Activated CD8-positive, alpha-beta memory T cell treated with anti-CD3 and anti-CD28 coated beads, Interleukin-2, amount 50 U/mL, for 1 hour (primary cell): ENCODE data around the gene P2RX7.
"Not testable (repeated sequence)": the region's sequence is repeated elsewhere in the genome, so short reads cannot be mapped to it uniquely, and the experiment has no call there.

Experiments
- DNase-seq: peaks from one replicate; pipeline ENCODE4 v3.0.0-alpha.2; 2020; ENCODE audit errors: extremely low read depth

Gene P2RX7

DNA sequence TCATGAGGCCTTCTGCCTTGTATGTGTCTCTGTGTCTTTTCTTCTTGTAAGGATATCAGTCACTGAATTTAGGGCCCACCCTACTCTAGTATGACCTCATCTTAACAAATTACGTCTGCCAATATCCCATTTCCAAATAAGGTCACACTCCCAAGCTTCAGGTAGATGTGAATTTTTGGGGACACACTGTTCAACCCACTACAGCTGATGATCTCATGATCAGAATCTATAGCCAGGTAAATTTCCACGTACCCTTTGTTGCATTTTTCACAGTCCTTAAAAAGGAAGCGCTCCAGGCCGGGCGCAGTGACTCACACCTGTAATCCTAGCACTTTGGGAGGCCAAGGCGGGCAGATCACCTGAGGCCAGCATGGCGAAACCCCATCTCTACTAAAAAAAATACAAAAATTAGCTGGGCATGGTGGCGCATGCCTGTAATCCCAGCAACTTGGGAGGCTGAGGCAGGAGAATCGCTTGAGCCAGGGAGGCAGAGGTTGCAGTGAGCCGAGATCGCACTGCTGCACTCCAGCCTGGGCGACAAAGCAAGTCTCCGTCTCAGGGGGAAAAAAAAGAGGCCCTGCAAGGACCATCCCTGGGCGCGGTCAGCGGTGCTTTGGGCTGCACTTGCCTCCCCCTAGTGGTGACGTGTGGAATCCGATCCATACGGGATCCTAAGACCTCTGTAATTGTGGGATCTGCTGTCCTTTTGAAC, 97.3 kb downstream of the P2RX7 start:
- DNase-seq: not testable (repeated sequence)

DNA sequence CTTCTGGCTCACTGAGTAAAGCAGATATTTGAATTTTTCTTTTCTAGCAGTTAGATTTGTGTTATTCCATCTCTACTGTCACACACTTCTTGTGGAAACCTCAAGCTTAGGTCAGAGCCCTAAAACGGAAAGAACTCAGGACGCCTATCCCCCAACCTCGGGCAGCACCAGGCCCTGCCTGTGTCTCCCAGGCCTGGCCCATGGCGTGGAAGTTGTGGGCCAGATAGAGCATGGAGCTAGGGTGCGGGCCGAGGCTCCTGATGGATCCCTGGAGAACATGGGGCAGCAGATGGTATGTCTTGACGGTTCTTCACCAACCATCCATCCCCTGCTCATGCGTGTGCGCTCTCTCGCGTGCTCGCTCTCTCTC, 97.8 kb downstream of the P2RX7 start:
- no peak for DNase-seq

DNA sequence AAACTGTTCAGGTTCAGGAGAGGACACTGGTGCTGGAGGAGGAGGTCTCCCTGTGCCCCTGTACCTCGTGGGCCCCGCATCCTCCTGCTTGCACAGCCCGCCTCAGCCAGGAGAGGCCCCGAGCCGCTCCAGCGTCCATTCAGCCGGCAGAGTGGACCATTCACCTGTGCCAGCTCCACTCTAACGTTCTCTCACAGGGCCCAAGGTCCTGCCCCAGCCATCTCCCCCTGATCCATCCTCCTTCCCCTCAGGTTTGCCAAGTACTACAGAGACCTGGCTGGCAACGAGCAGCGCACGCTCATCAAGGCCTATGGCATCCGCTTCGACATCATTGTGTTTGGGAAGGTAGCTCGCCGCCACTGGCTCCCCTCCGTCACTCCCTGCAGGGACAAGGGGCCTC, 99.5 kb downstream of the P2RX7 start:
- DNase-seq: no peak

DNA sequence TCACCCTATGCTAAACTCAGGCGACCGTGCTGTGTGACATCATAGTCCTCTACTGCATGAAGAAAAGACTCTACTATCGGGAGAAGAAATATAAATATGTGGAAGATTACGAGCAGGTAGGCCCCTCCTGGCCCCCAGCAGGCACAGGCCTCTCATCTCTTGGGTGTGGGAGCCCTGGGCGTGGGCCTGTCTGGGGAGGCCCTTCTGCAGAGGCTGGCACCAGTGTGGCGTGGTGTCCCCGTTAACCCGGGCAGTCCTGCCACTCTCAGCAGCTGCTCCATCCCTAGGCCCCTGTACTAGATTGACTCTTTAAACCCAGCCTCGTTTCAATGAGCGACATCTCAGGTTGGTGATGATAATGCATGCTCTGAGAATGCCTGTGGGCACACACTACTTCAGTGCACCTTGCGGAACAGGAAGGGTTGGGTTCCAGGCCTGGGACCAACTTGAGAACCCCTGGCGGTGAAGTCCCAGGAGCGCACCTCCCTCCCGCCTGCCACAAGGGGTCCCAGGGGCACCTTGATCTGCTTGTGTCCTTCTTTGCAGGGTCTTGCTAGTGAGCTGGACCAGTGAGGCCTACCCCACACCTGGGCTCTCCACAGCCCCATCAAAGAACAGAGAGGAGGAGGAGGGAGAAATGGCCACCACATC, 100.4 kb downstream of the P2RX7 start:
- DNase-seq: no peak

DNA sequence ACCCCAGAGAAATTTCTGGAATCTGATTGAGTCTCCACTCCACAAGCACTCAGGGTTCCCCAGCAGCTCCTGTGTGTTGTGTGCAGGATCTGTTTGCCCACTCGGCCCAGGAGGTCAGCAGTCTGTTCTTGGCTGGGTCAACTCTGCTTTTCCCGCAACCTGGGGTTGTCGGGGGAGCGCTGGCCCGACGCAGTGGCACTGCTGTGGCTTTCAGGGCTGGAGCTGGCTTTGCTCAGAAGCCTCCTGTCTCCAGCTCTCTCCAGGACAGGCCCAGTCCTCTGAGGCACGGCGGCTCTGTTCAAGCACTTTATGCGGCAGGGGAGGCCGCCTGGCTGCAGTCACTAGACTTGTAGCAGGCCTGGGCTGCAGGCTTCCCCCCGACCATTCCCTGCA, 100.9 kb downstream of the P2RX7 start:
- no peak for DNase-seq

DNA sequence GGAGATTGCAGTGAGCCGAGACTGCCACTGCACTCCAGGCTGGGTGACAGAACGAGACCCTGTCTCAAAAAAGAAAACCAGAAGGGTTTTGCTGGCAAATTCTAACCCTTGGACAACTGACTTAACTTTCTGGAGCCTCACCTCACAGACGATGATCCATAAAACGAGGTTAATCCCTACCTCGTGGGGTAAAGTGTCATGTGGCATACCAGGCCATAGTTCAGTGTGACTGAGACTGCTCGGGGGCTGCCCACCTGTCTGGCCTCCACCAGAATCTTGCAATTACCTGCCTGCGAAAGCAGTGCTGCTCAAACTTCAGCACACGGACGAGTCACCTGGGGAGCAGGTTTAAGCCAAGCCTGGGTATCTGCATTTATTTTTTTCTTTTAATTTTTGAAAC, 104.1 kb downstream of the P2RX7 start:
- no peak for DNase-seq

DNA sequence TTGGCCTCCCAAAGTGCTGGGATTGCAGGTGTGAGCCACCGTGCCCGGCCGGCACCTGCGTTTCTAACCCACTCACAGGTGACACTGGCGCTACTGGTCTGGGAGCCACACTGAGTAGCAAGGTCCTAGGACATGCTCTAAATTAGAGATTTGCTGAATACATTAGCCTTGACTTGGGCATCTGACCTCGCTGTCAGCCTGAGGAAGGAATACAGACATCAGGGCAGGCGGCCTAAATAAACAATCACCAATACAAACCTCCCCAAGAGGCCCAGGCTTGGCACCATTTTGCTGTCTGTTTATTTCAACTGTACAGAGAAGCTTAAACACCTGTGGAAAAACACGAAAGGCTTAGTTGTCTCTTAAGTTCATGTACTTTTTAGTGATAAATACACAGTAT, 104.7 kb downstream of the P2RX7 start:
- DNase-seq: no peak
